ENCODE results near the gene ZSWIM8. TPM values are rescaled to one million over a fixed set of nuclear protein-coding genes. Genes with fewer than 3 reads are reported as not detected.
A peak's percentile ranks its signal among the peaks of the same experiment; 100 is the strongest.

The ZSWIM8 gene
- total and polyA plus RNA-seq, 9 donors: 40.7 to 80.5 (median 65.8) TPM

GRCh38 chr10:73802276-73802991, 17.0 kb downstream of the ZSWIM8 start:
- Histone ChIP-seq H3K4me3 (ENCODE audit: low read length) (no peak overlapping the region), H3K27me3 (ENCODE audit: control insufficient read depth, insufficient read depth, low read length) (no peaks in the 10 kb centered on the region), H3K36me3 (ENCODE audit: control insufficient read depth, insufficient read depth, low read length) (peaks cover 98% of the 10 kb centered on the region), H3K27ac (ENCODE audit: low read length) (no peak overlapping the region), H3K4me1 (ENCODE audit: control insufficient read depth, insufficient read depth, low read length) (peaks cover 6% of the 10 kb centered on the region), H3K9me3 (replicated peaks; ENCODE audit: control insufficient read depth, low read depth, low read length) (no peaks in the 10 kb centered on the region)
- no peak for DNase-seq
- 74% methylated on average over 6 of the region's 11 CpGs for WGBS (ENCODE audit: insufficient coverage)

DNA sequence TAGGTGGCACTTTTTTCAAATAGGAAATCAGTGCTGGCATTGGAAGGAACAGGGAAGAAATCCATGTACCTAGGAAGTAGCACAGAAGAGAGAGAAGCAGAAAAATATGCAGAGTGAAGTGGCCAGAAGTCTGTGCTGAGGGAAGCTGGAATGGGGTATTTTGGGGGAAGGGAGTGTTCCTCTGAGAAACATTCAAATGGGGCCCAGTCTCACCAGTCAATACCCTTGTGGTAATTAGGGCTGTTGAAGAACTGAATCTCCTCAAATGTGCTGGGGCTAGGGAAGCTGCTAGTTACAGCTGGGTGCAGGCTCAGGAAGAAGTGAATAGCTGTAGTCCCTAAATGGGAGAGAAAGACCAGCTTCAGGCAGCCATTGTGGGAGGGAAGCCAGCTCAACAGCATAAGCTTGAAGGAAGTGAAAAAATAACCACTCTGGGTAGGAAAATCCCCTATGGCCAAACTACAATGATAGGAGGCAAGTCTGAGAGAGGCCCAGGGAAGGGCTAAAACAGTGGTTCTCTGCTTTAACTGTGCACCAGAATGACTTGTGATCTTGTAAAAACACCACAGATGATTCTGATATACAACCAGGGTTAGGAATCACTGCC, 18.4 kb downstream of the ZSWIM8 start:
- no peak for DNase-seq
- H3K9me3 ChIP-seq (replicated peaks; ENCODE audit: control insufficient read depth, low read depth, low read length): no peaks in the 10 kb centered on the region
- no peak overlapping the region for H3K4me3 ChIP-seq (ENCODE audit: low read length)
- H3K27ac ChIP-seq (ENCODE audit: low read length): no peak overlapping the region
- H3K27me3 ChIP-seq (ENCODE audit: control insufficient read depth, insufficient read depth, low read length): no peaks in the 10 kb centered on the region
- peaks cover 6% of the 10 kb centered on the region for H3K4me1 ChIP-seq (ENCODE audit: control insufficient read depth, insufficient read depth, low read length)
- H3K36me3 ChIP-seq (ENCODE audit: control insufficient read depth, insufficient read depth, low read length): peaks cover 98% of the 10 kb centered on the region

- Histone ChIP-seq H3K4me1 (ENCODE audit: control insufficient read depth, insufficient read depth, low read length) (peaks cover 14% of the 10 kb centered on the region), H3K27ac (ENCODE audit: low read length) (no peak overlapping the region), H3K9me3 (replicated peaks; ENCODE audit: control insufficient read depth, low read depth, low read length) (no peaks in the 10 kb centered on the region), H3K36me3 (ENCODE audit: control insufficient read depth, insufficient read depth, low read length) (peaks cover 84% of the 10 kb centered on the region), H3K4me3 (ENCODE audit: low read length) (no peak overlapping the region), H3K27me3 (ENCODE audit: control insufficient read depth, insufficient read depth, low read length) (no peaks in the 10 kb centered on the region)
- 93% methylated on average over 14 of the region's 14 CpGs for WGBS (ENCODE audit: insufficient coverage)
- no peak for DNase-seq
These were observed 21.0 kb downstream of the ZSWIM8 start for GRCh38 chr10:73806176-73806950.

DNA sequence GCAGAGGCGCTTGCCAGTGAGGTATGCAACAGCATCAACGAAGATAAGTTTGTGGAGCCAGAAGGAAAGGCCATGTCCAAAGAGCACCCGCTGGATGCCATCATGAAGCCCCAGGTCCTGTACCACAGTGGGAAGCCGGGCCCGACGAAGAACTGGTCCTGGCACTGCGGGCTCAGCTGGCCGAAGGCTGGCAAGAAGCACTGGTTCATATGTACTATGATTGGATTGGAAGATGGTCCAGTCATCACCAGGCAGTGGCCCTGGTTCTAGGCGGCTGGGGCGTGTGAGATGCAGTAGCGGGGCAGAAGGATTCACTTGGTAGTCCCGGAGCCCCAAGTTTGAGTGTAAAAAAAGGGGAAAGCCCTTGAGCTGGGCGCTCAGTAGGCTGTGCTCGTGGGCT, 22.1 kb downstream of the ZSWIM8 start:
- DNase-seq: no peak
- H3K36me3 ChIP-seq (ENCODE audit: control insufficient read depth, insufficient read depth, low read length): peaks cover 73% of the 10 kb centered on the region
- H3K4me3 ChIP-seq (ENCODE audit: low read length): no peak overlapping the region
- no peaks in the 10 kb centered on the region for H3K9me3 ChIP-seq (replicated peaks; ENCODE audit: control insufficient read depth, low read depth, low read length)
- peaks cover 14% of the 10 kb centered on the region for H3K4me1 ChIP-seq (ENCODE audit: control insufficient read depth, insufficient read depth, low read length)
- H3K27me3 ChIP-seq (ENCODE audit: control insufficient read depth, insufficient read depth, low read length): no peaks in the 10 kb centered on the region
- no peak overlapping the region for H3K27ac ChIP-seq (ENCODE audit: low read length)
- WGBS (ENCODE audit: insufficient coverage): 94% methylated on average over 13 of the region's 14 CpGs

GRCh38 chr10:73808021-73808815, 22.8 kb downstream of the ZSWIM8 start:
- Histone ChIP-seq H3K36me3 (ENCODE audit: control insufficient read depth, insufficient read depth, low read length) (peaks cover 66% of the 10 kb centered on the region), H3K4me3 (ENCODE audit: low read length) (no peak overlapping the region), H3K4me1 (ENCODE audit: control insufficient read depth, insufficient read depth, low read length) (peaks cover 14% of the 10 kb centered on the region), H3K27me3 (ENCODE audit: control insufficient read depth, insufficient read depth, low read length) (no peaks in the 10 kb centered on the region), H3K27ac (ENCODE audit: low read length) (no peak overlapping the region), H3K9me3 (replicated peaks; ENCODE audit: control insufficient read depth, low read depth, low read length) (no peaks in the 10 kb centered on the region)
- WGBS (ENCODE audit: insufficient coverage): 91% methylated on average over 14 of the region's 16 CpGs
- no peak for DNase-seq

DNA sequence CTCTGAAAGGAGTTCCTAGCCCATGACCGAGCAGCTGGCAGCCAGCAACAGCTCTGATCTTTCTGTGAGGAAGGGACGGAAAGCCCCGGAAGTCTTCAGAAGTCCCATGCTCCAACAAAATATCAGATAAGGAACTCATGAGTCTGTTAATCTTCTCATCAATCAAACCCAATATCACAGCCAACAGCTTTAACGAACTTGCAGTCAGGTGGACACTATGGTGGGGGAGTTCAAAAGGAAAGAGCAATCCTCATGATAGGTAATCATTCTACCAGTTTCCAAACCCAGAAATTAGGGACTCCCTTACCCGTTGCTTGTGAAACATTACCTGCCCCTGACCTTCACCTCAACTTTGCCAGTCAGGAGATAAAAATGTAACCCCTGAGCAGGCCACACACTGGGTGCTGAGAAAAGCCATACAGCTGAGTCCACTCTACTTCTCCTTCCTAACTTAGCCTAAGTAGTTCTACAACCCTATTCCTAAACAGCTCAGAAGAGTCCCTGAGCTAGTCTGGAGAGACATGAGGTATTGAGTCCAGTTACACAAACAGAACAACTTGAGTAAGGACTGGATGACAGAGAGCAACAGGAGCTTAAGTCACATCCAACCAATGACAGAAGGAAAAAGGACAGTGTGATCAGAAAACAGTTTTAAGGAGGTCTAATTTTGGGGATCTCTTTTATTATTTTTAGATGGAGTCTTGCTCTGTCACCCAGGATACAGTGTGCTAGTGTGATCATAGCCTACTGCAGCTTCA, 23.8 kb downstream of the ZSWIM8 start:
- no peak overlapping the region for H3K4me3 ChIP-seq (ENCODE audit: low read length)
- peaks cover 59% of the 10 kb centered on the region for H3K36me3 ChIP-seq (ENCODE audit: control insufficient read depth, insufficient read depth, low read length)
- H3K27ac ChIP-seq (ENCODE audit: low read length): no peak overlapping the region
- 87% methylated on average over 3 of the region's 5 CpGs for WGBS (ENCODE audit: insufficient coverage)
- no peak for DNase-seq
- no peaks in the 10 kb centered on the region for H3K9me3 ChIP-seq (replicated peaks; ENCODE audit: control insufficient read depth, low read depth, low read length)
- H3K27me3 ChIP-seq (ENCODE audit: control insufficient read depth, insufficient read depth, low read length): no peaks in the 10 kb centered on the region
- peaks cover 14% of the 10 kb centered on the region for H3K4me1 ChIP-seq (ENCODE audit: control insufficient read depth, insufficient read depth, low read length)

- Histone ChIP-seq H3K36me3 (ENCODE audit: control insufficient read depth, insufficient read depth, low read length) (peaks cover 55% of the 10 kb centered on the region), H3K4me3 (ENCODE audit: low read length) (peak overlapping the region; percentile 77), H3K4me1 (ENCODE audit: control insufficient read depth, insufficient read depth, low read length) (peaks cover 14% of the 10 kb centered on the region), H3K27me3 (ENCODE audit: control insufficient read depth, insufficient read depth, low read length) (no peaks in the 10 kb centered on the region), H3K9me3 (replicated peaks; ENCODE audit: control insufficient read depth, low read depth, low read length) (no peaks in the 10 kb centered on the region), H3K27ac (ENCODE audit: low read length) (no peak overlapping the region)
- WGBS (ENCODE audit: insufficient coverage): 60% methylated on average over 1 of the region's 7 CpGs
- DNase-seq: no peak
These were observed 24.9 kb downstream of the ZSWIM8 start for GRCh38 chr10:73810358-73810734.

- peak overlapping the region; percentile 20 for H3K27ac ChIP-seq (ENCODE audit: low read length)
- H3K4me1 ChIP-seq (ENCODE audit: control insufficient read depth, insufficient read depth, low read length): peaks cover 14% of the 10 kb centered on the region
- H3K4me3 ChIP-seq (ENCODE audit: low read length): peak overlapping the region; percentile 77
- H3K36me3 ChIP-seq (ENCODE audit: control insufficient read depth, insufficient read depth, low read length): peaks cover 52% of the 10 kb centered on the region
- no peaks in the 10 kb centered on the region for H3K27me3 ChIP-seq (ENCODE audit: control insufficient read depth, insufficient read depth, low read length)
- no peak for DNase-seq
- H3K9me3 ChIP-seq (replicated peaks; ENCODE audit: control insufficient read depth, low read depth, low read length): no peaks in the 10 kb centered on the region
- WGBS (ENCODE audit: insufficient coverage): under 1% methylated on average over 63 of the region's 63 CpGs
These were observed 25.5 kb downstream of the ZSWIM8 start for GRCh38 chr10:73810735-73811465.

DNA sequence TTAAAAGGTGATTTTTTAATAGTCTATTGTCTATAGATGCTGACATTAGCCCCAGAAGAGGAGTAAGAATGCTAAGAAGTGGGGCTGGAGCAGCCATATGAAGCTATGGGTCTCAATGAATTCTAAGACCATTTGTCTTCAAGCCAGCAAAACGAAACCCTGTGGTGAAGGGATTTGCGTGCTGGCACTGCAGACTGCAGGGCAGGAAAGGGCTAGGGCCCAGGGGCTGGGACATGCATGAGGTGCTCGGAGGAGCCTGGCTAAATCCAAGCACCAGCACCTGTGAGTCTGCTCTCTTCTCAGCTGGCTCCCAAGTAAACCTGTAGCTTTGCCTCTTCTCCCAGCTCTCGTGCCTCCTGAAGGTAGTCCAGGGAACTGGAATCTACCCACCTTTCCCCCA, 27.3 kb downstream of the ZSWIM8 start:
- H3K36me3 ChIP-seq (ENCODE audit: control insufficient read depth, insufficient read depth, low read length): peaks cover 49% of the 10 kb centered on the region
- H3K27ac ChIP-seq (ENCODE audit: low read length): no peak overlapping the region
- DNase-seq: no peak
- peaks cover 9% of the 10 kb centered on the region for H3K4me1 ChIP-seq (ENCODE audit: control insufficient read depth, insufficient read depth, low read length)
- no peaks in the 10 kb centered on the region for H3K27me3 ChIP-seq (ENCODE audit: control insufficient read depth, insufficient read depth, low read length)
- no peak overlapping the region for H3K4me3 ChIP-seq (ENCODE audit: low read length)
- no peaks in the 10 kb centered on the region for H3K9me3 ChIP-seq (replicated peaks; ENCODE audit: control insufficient read depth, low read depth, low read length)
- WGBS (ENCODE audit: insufficient coverage): 48% methylated on average over 3 of the region's 4 CpGs
